Prostate gland (tissue), 2 donors: ENCODE data around the gene PMPCA.

ENCODE experiments used
- CTCF ChIP-seq, 4 experiments: fragments of 200-600 bp in 2 of 4; fragments of 450-650 bp in 2 of 4; sonication (generic) in 2 of 4; IDR thresholded peaks; 1 replicate in 3 of 4; 2 replicates in 1 of 4; pipeline ENCODE4 v1.5.1; 2016 to 2019; ENCODE audit warnings: antibody characterized with exemption in 4 of 4, mild to moderate bottlenecking in 2 of 4, moderate library complexity in 2 of 4
- POLR2A ChIP-seq: fragments of 450-650 bp; IDR thresholded peaks from one replicate; pipeline ENCODE4 v1.6.1; 2016; ENCODE audit warnings: antibody characterized with exemption, mild to moderate bottlenecking
- POLR2AphosphoS5 ChIP-seq: sonication (generic); formaldehyde crosslinking; IDR thresholded peaks from one replicate; pipeline ENCODE4 v1.6.1; 2017; ENCODE audit warnings: antibody characterized with exemption

DNA sequence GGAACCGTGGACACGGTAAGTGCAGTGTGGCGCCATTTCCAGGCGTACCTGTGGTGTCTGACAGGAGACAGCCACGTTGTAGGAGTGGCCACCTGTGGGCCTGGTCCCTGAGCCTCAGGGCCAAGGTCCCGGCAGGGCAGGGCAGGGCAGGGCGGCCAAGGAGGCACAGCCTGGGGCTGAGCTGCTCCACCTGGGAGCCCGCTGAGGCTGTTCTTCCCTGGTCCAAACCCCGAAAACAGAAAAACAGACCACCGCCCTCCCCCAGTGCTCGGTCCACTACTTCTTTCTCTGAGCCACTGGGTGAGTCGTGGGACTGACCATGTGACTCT, 8.6 kb downstream of the PMPCA start:
- TF ChIP-seq POLR2A (no peak), CTCF (IDR thresholded peaks at IDR 0.05) (no peak), POLR2AphosphoS5 (no peak)
